Measurements from ENCODE around the gene EHD3.

Gene EHD3

GRCh38 chr2:31267437-31268120 is 33.6 kb downstream of the EHD3 start:
- peaks cover 20% of the 10 kb centered on the region for H3K36me3 Mint-ChIP-seq (ENCODE audit: low read depth)
- peaks cover 18% of the 10 kb centered on the region for H3K4me1 Mint-ChIP-seq
- peaks cover 4% of the 10 kb centered on the region for H3K27me3 Mint-ChIP-seq (ENCODE audit: low read depth)
- no peak overlapping the region for H3K27ac Mint-ChIP-seq
- no peaks in the 10 kb centered on the region for H3K9me3 Mint-ChIP-seq
- no peak overlapping the region for H3K4me3 Mint-ChIP-seq
- TF ChIP-seq, protein P1, sequence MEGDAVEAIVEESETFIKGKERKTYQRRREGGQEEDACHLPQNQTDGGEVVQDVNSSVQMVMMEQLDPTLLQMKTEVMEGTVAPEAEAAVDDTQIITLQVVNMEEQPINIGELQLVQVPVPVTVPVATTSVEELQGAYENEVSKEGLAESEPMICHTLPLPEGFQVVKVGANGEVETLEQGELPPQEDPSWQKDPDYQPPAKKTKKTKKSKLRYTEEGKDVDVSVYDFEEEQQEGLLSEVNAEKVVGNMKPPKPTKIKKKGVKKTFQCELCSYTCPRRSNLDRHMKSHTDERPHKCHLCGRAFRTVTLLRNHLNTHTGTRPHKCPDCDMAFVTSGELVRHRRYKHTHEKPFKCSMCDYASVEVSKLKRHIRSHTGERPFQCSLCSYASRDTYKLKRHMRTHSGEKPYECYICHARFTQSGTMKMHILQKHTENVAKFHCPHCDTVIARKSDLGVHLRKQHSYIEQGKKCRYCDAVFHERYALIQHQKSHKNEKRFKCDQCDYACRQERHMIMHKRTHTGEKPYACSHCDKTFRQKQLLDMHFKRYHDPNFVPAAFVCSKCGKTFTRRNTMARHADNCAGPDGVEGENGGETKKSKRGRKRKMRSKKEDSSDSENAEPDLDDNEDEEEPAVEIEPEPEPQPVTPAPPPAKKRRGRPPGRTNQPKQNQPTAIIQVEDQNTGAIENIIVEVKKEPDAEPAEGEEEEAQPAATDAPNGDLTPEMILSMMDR (IDR thresholded peaks at IDR 0.05; ENCODE audit: unreplicated experiment in 3 of 3) = no peak

- Mint-ChIP-seq H3K4me1 (peaks cover 18% of the 10 kb centered on the region), H3K9me3 (no peaks in the 10 kb centered on the region), H3K4me3 (no peak overlapping the region), H3K27ac (no peak overlapping the region), H3K27me3 (ENCODE audit: low read depth) (peaks cover 4% of the 10 kb centered on the region), H3K36me3 (ENCODE audit: low read depth) (peaks cover 20% of the 10 kb centered on the region)
- TF ChIP-seq, protein P1 (IDR thresholded peaks at IDR 0.05; ENCODE audit: unreplicated experiment in 3 of 3) = no peak
Measured at GRCh38 chr2:31268344-31268743, 34.4 kb downstream of the EHD3 start.

DNA sequence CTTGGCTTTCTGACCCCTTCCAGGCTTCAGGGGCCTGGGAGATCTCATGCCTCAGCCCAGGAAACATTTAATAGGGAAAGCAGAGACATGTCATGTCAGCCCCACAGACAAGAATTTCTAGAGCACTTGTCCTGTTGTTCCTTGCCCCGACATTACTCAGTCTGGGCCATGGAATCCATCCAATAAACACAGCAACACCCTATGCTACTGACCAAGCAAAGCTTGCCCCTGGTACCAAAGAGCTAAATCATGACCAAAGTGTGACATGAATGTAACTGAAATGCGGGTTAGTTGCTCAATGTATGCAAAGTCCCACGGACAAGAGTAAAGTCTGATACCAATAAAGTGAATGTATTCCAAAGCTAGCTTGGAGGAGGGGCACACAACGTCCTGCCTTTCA is 35.1 kb downstream of the EHD3 start:
- H3K27ac Mint-ChIP-seq = no peak overlapping the region
- TF ChIP-seq, protein P1 (IDR thresholded peaks at IDR 0.05; ENCODE audit: unreplicated experiment in 3 of 3) = no peak
- H3K36me3 Mint-ChIP-seq (ENCODE audit: low read depth) = peaks cover 20% of the 10 kb centered on the region
- no peak overlapping the region for H3K4me3 Mint-ChIP-seq
- H3K27me3 Mint-ChIP-seq (ENCODE audit: low read depth) = peaks cover 4% of the 10 kb centered on the region
- peaks cover 23% of the 10 kb centered on the region for H3K4me1 Mint-ChIP-seq
- no peaks in the 10 kb centered on the region for H3K9me3 Mint-ChIP-seq

- no peak overlapping the region for H3K27ac Mint-ChIP-seq
- H3K36me3 Mint-ChIP-seq (ENCODE audit: low read depth) = peaks cover 20% of the 10 kb centered on the region
- H3K4me3 Mint-ChIP-seq = no peak overlapping the region
- TF ChIP-seq, protein P1 (IDR thresholded peaks at IDR 0.05; ENCODE audit: unreplicated experiment in 3 of 3) = no peak
- H3K9me3 Mint-ChIP-seq = no peaks in the 10 kb centered on the region
- H3K27me3 Mint-ChIP-seq (ENCODE audit: low read depth) = peaks cover 4% of the 10 kb centered on the region
- H3K4me1 Mint-ChIP-seq = peaks cover 34% of the 10 kb centered on the region
Measured at GRCh38 chr2:31270131-31270530, 36.2 kb downstream of the EHD3 start.

- Mint-ChIP-seq H3K27ac (peak overlapping the region; percentile 8 to 67 (median 36)), H3K4me1 (peaks cover 37% of the 10 kb centered on the region), H3K27me3 (ENCODE audit: low read depth) (peaks cover 4% of the 10 kb centered on the region), H3K9me3 (no peaks in the 10 kb centered on the region), H3K36me3 (ENCODE audit: low read depth) (peaks cover 16% of the 10 kb centered on the region), H3K4me3 (no peak overlapping the region)
- TF ChIP-seq, protein P1 (IDR thresholded peaks at IDR 0.05; ENCODE audit: unreplicated experiment in 3 of 3) = no peak
Measured at GRCh38 chr2:31270822-31271231, 36.9 kb downstream of the EHD3 start.

DNA sequence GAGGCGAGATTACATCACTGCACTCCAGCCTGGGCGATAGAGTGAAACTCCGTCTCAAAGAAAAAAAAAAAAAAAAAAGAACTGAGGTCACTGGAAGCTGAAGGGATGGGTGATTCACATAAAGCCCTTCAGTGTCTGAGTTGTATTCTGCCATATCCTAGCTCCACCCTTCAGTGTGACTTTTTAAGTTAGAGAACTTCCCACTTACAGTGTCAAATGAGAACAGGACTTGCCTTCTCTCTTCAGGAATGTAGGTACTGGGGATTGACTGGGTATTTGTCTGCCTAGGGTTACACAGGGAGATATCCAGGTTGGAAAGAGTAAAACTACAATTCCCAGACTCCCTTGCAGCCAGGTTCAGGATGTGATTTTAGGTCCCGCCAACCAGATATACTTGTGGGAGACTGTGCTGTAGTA is 37.9 kb downstream of the EHD3 start:
- peak overlapping the region in 1 of 3 experiments; percentile 53 for H3K27ac Mint-ChIP-seq
- H3K4me1 Mint-ChIP-seq = peaks cover 39% of the 10 kb centered on the region
- H3K36me3 Mint-ChIP-seq (ENCODE audit: low read depth) = peaks cover 6% of the 10 kb centered on the region
- H3K9me3 Mint-ChIP-seq = no peaks in the 10 kb centered on the region
- TF ChIP-seq, protein P1 (IDR thresholded peaks at IDR 0.05; ENCODE audit: unreplicated experiment in 3 of 3) = no peak
- H3K27me3 Mint-ChIP-seq (ENCODE audit: low read depth) = no peaks in the 10 kb centered on the region
- H3K4me3 Mint-ChIP-seq = no peak overlapping the region
